IPS DF 6.9 (cell line): Measurements from ENCODE around the gene AREG.

Experiments
- DNase-seq: peaks from one replicate; pipeline ENCODE4 v3.0.0-alpha.2; 2013; ENCODE audit warnings: low read depth, low spot score
- H3K27ac ChIP-seq: one replicate; pipeline ENCODE4 v1.5.1; 2013; ENCODE audit warnings: low read length, control low read depth
- H3K27me3 ChIP-seq: 2 replicates; pipeline ENCODE4 v1.6.1; 2013; ENCODE audit warnings: mild to moderate bottlenecking, low read length; ENCODE audit not compliant: control insufficient read depth, insufficient read depth
- H3K36me3 ChIP-seq: 2 replicates; pipeline ENCODE4 v1.6.1; 2013; ENCODE audit warnings: low read length; ENCODE audit not compliant: control insufficient read depth, insufficient read depth
- H3K4me1 ChIP-seq: 2 replicates; pipeline ENCODE4 v1.6.1; 2013; ENCODE audit warnings: low read length; ENCODE audit not compliant: control insufficient read depth, insufficient read depth
- H3K4me3 ChIP-seq: 2 replicates; pipeline ENCODE4 v1.5.1; 2013; ENCODE audit warnings: mild to moderate bottlenecking, low read length
- H3K9me3 ChIP-seq: 2 replicates; pipeline ENCODE4 v1.6.1; 2013; ENCODE audit warnings: low read length, inconsistent platforms; ENCODE audit not compliant: control insufficient read depth, insufficient read depth
- WGBS: extraction: QIAGEN DNeasy Blood & Tissue Kit; methylation state at CpG from one replicate; pipeline ENCODE4 v1.1.7; 2013; ENCODE audit warnings: mixed read lengths, missing lambda C conversion rate; ENCODE audit not compliant: insufficient read length, insufficient coverage; 5-methylcytosine and 5-hydroxymethylcytosine counted together

The AREG gene

GRCh38 chr4:74433043-74433442 lies 11.9 kb upstream of the AREG start:
- DNase-seq = no peak
- Histone ChIP-seq H3K27ac (no peak overlapping the region), H3K9me3 (no peaks in the 10 kb centered on the region), H3K4me3 (no peak overlapping the region), H3K4me1 (no peaks in the 10 kb centered on the region), H3K36me3 (no peaks in the 10 kb centered on the region), H3K27me3 (no peaks in the 10 kb centered on the region)
- 100% methylated on average over 1 of the region's 2 CpGs for WGBS

GRCh38 chr4:74433541-74434172 lies 11.3 kb upstream of the AREG start:
- no peak for DNase-seq
- H3K36me3 ChIP-seq = no peaks in the 10 kb centered on the region
- no peaks in the 10 kb centered on the region for H3K27me3 ChIP-seq
- WGBS = no CpG with 5 or more reads among the region's 7 CpGs
- no peak overlapping the region for H3K4me3 ChIP-seq
- no peaks in the 10 kb centered on the region for H3K9me3 ChIP-seq
- no peaks in the 10 kb centered on the region for H3K4me1 ChIP-seq
- H3K27ac ChIP-seq = no peak overlapping the region

- H3K4me3 ChIP-seq = no peak overlapping the region
- no peak for DNase-seq
- no peaks in the 10 kb centered on the region for H3K4me1 ChIP-seq
- no peak overlapping the region for H3K27ac ChIP-seq
- WGBS = no CpG with 5 or more reads among the region's 1 CpG
- H3K9me3 ChIP-seq = no peaks in the 10 kb centered on the region
- no peaks in the 10 kb centered on the region for H3K36me3 ChIP-seq
- H3K27me3 ChIP-seq = no peaks in the 10 kb centered on the region
Observed at GRCh38 chr4:74435296-74435695, 9.6 kb upstream of the AREG start.

GRCh38 chr4:74437866-74438265 lies 7.1 kb upstream of the AREG start:
- no peak overlapping the region for H3K27ac ChIP-seq
- DNase-seq = no peak
- H3K27me3 ChIP-seq = no peaks in the 10 kb centered on the region
- H3K36me3 ChIP-seq = no peaks in the 10 kb centered on the region
- no CpG with 5 or more reads among the region's 3 CpGs for WGBS
- H3K9me3 ChIP-seq = no peaks in the 10 kb centered on the region
- no peak overlapping the region for H3K4me3 ChIP-seq
- H3K4me1 ChIP-seq = no peaks in the 10 kb centered on the region

GRCh38 chr4:74438661-74439060 lies 6.3 kb upstream of the AREG start:
- Histone ChIP-seq H3K36me3 (no peaks in the 10 kb centered on the region), H3K9me3 (no peaks in the 10 kb centered on the region), H3K4me1 (no peaks in the 10 kb centered on the region), H3K27ac (no peak overlapping the region), H3K27me3 (no peaks in the 10 kb centered on the region), H3K4me3 (no peak overlapping the region)
- no peak for DNase-seq
- no CpG with 5 or more reads among the region's 1 CpG for WGBS

GRCh38 chr4:74439952-74440351 lies 5.0 kb upstream of the AREG start:
- no CpG with 5 or more reads among the region's 7 CpGs for WGBS
- DNase-seq = no peak
- Histone ChIP-seq H3K36me3 (no peaks in the 10 kb centered on the region), H3K27me3 (no peaks in the 10 kb centered on the region; the same call in 1 of the 2 replicates), H3K27ac (no peak overlapping the region), H3K9me3 (no peaks in the 10 kb centered on the region), H3K4me3 (no peak overlapping the region), H3K4me1 (no peaks in the 10 kb centered on the region)

GRCh38 chr4:74440356-74440755 lies 4.6 kb upstream of the AREG start:
- no peak for DNase-seq
- no peak overlapping the region for H3K4me3 ChIP-seq

GRCh38 chr4:74441744-74442143 lies 3.2 kb upstream of the AREG start:
- Histone ChIP-seq H3K9me3 (no peaks in the 10 kb centered on the region), H3K27me3 (no peaks in the 10 kb centered on the region; the same call in 1 of the 2 replicates), H3K4me1 (no peaks in the 10 kb centered on the region), H3K36me3 (no peaks in the 10 kb centered on the region), H3K27ac (no peak overlapping the region), H3K4me3 (no peak overlapping the region)
- whole genome bisulfite sequencing = no CpG with 5 or more reads among the region's 3 CpGs
- DNase-seq = no peak

More at GRCh38 chr4:74440356-74440755, 4.6 kb upstream of the AREG start:
- H3K36me3 ChIP-seq = no peaks in the 10 kb centered on the region
- WGBS = no CpG with 5 or more reads among the region's 4 CpGs
- H3K27ac ChIP-seq = no peak overlapping the region
- H3K4me1 ChIP-seq = no peaks in the 10 kb centered on the region
- no peaks in the 10 kb centered on the region for H3K9me3 ChIP-seq
- H3K27me3 ChIP-seq = no peaks in the 10 kb centered on the region; the same call in 1 of the 2 replicates

GRCh38 chr4:74446193-74446868 lies 1.4 kb downstream of the AREG start:
- no peaks in the 10 kb centered on the region; the same call in 1 of the 2 replicates for H3K27me3 ChIP-seq
- no peaks in the 10 kb centered on the region for H3K36me3 ChIP-seq
- no peaks in the 10 kb centered on the region for H3K9me3 ChIP-seq
- no peak overlapping the region for H3K27ac ChIP-seq
- 100% methylated on average over 1 of the region's 8 CpGs for WGBS
- H3K4me3 ChIP-seq = no peak overlapping the region
- DNase-seq = no peak
- no peaks in the 10 kb centered on the region for H3K4me1 ChIP-seq

GRCh38 chr4:74446896-74447295 lies 2.0 kb downstream of the AREG start:
- Histone ChIP-seq H3K4me1 (no peaks in the 10 kb centered on the region), H3K4me3 (no peak overlapping the region), H3K27ac (no peak overlapping the region), H3K27me3 (no peaks in the 10 kb centered on the region; the same call in 1 of the 2 replicates), H3K36me3 (no peaks in the 10 kb centered on the region), H3K9me3 (no peaks in the 10 kb centered on the region)
- no CpG with 5 or more reads among the region's 1 CpG for WGBS
- no peak for DNase-seq
